WTC11 (cell line): ENCODE measurements around the gene PYGB. TPM values are rescaled to one million over a fixed set of nuclear protein-coding genes. Genes with fewer than 3 reads are reported as not detected.

Source experiments
- ATAC-seq: fragments of 200-7000 bp; cut with Tn5 transposase; 2 replicates; pipeline ENCODE4 v1.10.0; 2021; ENCODE audit warnings: mild to moderate bottlenecking, moderate library complexity
- CTCF ChIA-PET: fragments of 300-600 bp; sonication (Branson Sonifier 250); formaldehyde crosslinking; loops from one replicate; lab custom pipeline; 2021; ENCODE audit warnings: antibody characterized with exemption; lab: Charles Lee
- POLR2A ChIA-PET: fragments of 350-600 bp; sonication (Branson Sonifier 250); formaldehyde crosslinking; loops from one replicate; lab custom pipeline; 2021; ENCODE audit warnings: antibody characterized with exemption; lab: Charles Lee
- DNase-seq: peaks from one replicate; pipeline ENCODE4 v3.0.0; 2021; ENCODE audit warnings: low spot score
- H3K27ac Mint-ChIP-seq: 2 replicates; pipeline ENCODE4 v1.8.0; 2021; ENCODE audit warnings: mixed read lengths
- H3K27me3 Mint-ChIP-seq: 2 replicates; pipeline ENCODE4 v1.8.0; 2021; ENCODE audit warnings: low read depth, mild to moderate bottlenecking, moderate library complexity, mixed read lengths
- H3K36me3 Mint-ChIP-seq: 2 replicates; pipeline ENCODE4 v1.8.0; 2021; ENCODE audit warnings: mixed read lengths
- H3K4me1 Mint-ChIP-seq: 2 replicates; pipeline ENCODE4 v1.8.0; 2022; ENCODE audit warnings: mixed read lengths
- H3K4me3 Mint-ChIP-seq: 2 replicates; pipeline ENCODE4 v1.8.0; 2021; ENCODE audit warnings: mild to moderate bottlenecking, moderate library complexity, mixed read lengths
- H3K9me3 Mint-ChIP-seq: 2 replicates; pipeline ENCODE4 v1.8.0; 2021; ENCODE audit warnings: mixed read lengths
- AFF4 ChIP-seq: sonication (generic); formaldehyde crosslinking; IDR thresholded peaks from 2 replicates; pipeline ENCODE4 v1.8.1; 2023; ENCODE audit warnings: mild to moderate bottlenecking, missing genetic modification reagents, borderline replicate concordance
- CBFB ChIP-seq: sonication (generic); formaldehyde crosslinking; IDR thresholded peaks from 2 replicates; pipeline ENCODE4 v1.8.1; 2022; ENCODE audit warnings: mild to moderate bottlenecking, low read depth, missing genetic modification reagents
- CREB1 ChIP-seq: sonication (generic); formaldehyde crosslinking; IDR thresholded peaks from 2 replicates; pipeline ENCODE4 v1.8.0; 2023; ENCODE audit warnings: mild to moderate bottlenecking, missing genetic modification reagents
- ERG ChIP-seq: fragments of 250-450 bp; sonication (Bioruptor Pico); IDR thresholded peaks from 2 replicates; pipeline ENCODE4 v1.8.0; 2021; ENCODE audit warnings: mild to moderate bottlenecking
- ETV6 ChIP-seq: sonication (generic); formaldehyde crosslinking; IDR thresholded peaks from 2 replicates; pipeline ENCODE4 v1.8.1; 2022; ENCODE audit warnings: mild to moderate bottlenecking, missing genetic modification reagents
- FOXP1 ChIP-seq: sonication (generic); formaldehyde crosslinking; IDR thresholded peaks from 2 replicates; pipeline ENCODE4 v1.8.0; 2022; ENCODE audit warnings: missing genetic modification reagents, mild to moderate bottlenecking, moderate library complexity, borderline replicate concordance
- FOXP4 ChIP-seq: sonication (generic); formaldehyde crosslinking; IDR thresholded peaks from 2 replicates; pipeline ENCODE4 v1.8.0; 2022; ENCODE audit warnings: mild to moderate bottlenecking, missing genetic modification reagents
- GTF2I ChIP-seq: fragments of 250-450 bp; sonication (Bioruptor Pico); conservative IDR thresholded peaks from 2 replicates; pipeline ENCODE4 v1.4.0; 2021; ENCODE audit warnings: mild to moderate bottlenecking
- IRF1 ChIP-seq: sonication (generic); formaldehyde crosslinking; IDR thresholded peaks from 2 replicates; pipeline ENCODE4 v1.8.0; 2023; ENCODE audit warnings: missing genetic modification reagents
- JAZF1 ChIP-seq: fragments of 250-450 bp; sonication (Bioruptor Pico); IDR thresholded peaks from 2 replicates; pipeline ENCODE4 v1.9.0; 2021; ENCODE audit warnings: moderate library complexity, mild to moderate bottlenecking, inconsistent platforms
- JUN ChIP-seq: sonication (generic); formaldehyde crosslinking; IDR thresholded peaks from 2 replicates; pipeline ENCODE4 v1.8.0; 2023; ENCODE audit warnings: mild to moderate bottlenecking, missing genetic modification reagents
- MLX ChIP-seq: sonication (generic); formaldehyde crosslinking; IDR thresholded peaks from 2 replicates; pipeline ENCODE4 v1.8.1; 2023; ENCODE audit warnings: mild to moderate bottlenecking, missing genetic modification reagents, moderate library complexity
- MXD4 ChIP-seq: fragments of 250-450 bp; sonication (Bioruptor Pico); IDR thresholded peaks from 2 replicates; pipeline ENCODE4 v1.8.0; 2021; ENCODE audit warnings: mild to moderate bottlenecking, moderate library complexity, borderline replicate concordance
- NFATC4 ChIP-seq: fragments of 250-450 bp; sonication (Bioruptor Pico); IDR thresholded peaks from 2 replicates; pipeline ENCODE4 v1.9.0; 2021; ENCODE audit warnings: mild to moderate bottlenecking
- NFE2L1 ChIP-seq: sonication (generic); formaldehyde crosslinking; IDR thresholded peaks from 2 replicates; pipeline ENCODE4 v1.8.1; 2023; ENCODE audit warnings: missing genetic modification reagents
- RELA ChIP-seq: sonication (generic); formaldehyde crosslinking; IDR thresholded peaks from 2 replicates; pipeline ENCODE4 v1.8.1; 2022; ENCODE audit warnings: missing genetic modification reagents, mild to moderate bottlenecking, borderline replicate concordance
- TEAD1 ChIP-seq: sonication (generic); formaldehyde crosslinking; IDR thresholded peaks from 2 replicates; pipeline ENCODE4 v1.8.0; 2022; ENCODE audit warnings: mild to moderate bottlenecking, missing genetic modification reagents
- TEAD4 ChIP-seq: sonication (generic); formaldehyde crosslinking; IDR thresholded peaks from 2 replicates; pipeline ENCODE4 v1.8.0; 2022; ENCODE audit warnings: mild to moderate bottlenecking, missing genetic modification reagents
- USF1 ChIP-seq: sonication (generic); formaldehyde crosslinking; IDR thresholded peaks from 2 replicates; pipeline ENCODE4 v1.8.0; 2022; ENCODE audit warnings: mild to moderate bottlenecking, missing genetic modification reagents
- ZBTB43 ChIP-seq: sonication (generic); formaldehyde crosslinking; IDR thresholded peaks from 2 replicates; pipeline ENCODE4 v1.8.1; 2023; ENCODE audit warnings: mild to moderate bottlenecking, missing genetic modification reagents
- ZNF219 ChIP-seq: sonication (generic); formaldehyde crosslinking; IDR thresholded peaks from 2 replicates; pipeline ENCODE4 v1.8.0; 2023; ENCODE audit warnings: missing genetic modification reagents, mild to moderate bottlenecking, borderline replicate concordance
- ZNF671 ChIP-seq: fragments of 250-450 bp; sonication (Bioruptor Pico); IDR thresholded peaks from 2 replicates; pipeline ENCODE4 v1.8.0; 2021; ENCODE audit warnings: mild to moderate bottlenecking
- total RNA-seq: library from RNA; stranded (reverse); gene quantifications from 3 replicates; pipeline ENCODE4 v1.2.3, GENCODE V29; 2021

Gene PYGB
- total RNA-seq, 1 experiment from 2014 or later, result 48.5 TPM

- DNase-seq, result no peak
- no peak for ATAC-seq
- CTCF ChIA-PET, result no interaction called here
- TF ChIP-seq ERG (CRISPR knock-in tag) (no peak), ZNF219 (CRISPR knock-in tag) (no peak), GTF2I (CRISPR knock-in tag) (no peak), NFATC4 (CRISPR knock-in tag) (no peak), CREB1 (CRISPR knock-in tag) (no peak), ETV6 (CRISPR knock-in tag) (no peak), USF1 (CRISPR knock-in tag) (no peak), JAZF1 (CRISPR knock-in tag) (no peak), RELA (no peak), MXD4 (no peak), ZBTB43 (CRISPR knock-in tag) (no peak), ZNF671 (CRISPR knock-in tag) (no peak), CBFB (CRISPR knock-in tag) (no peak), FOXP1 (CRISPR knock-in tag) (no peak), JUN (CRISPR knock-in tag) (no peak), NFE2L1 (no peak), MLX (CRISPR knock-in tag) (no peak), TEAD1 (no peak)
- Mint-ChIP-seq H3K4me1 (no peaks in the 10 kb centered on the region), H3K36me3 (peaks cover 14% of the 10 kb centered on the region), H3K27me3 (no peaks in the 10 kb centered on the region), H3K9me3 (no peaks in the 10 kb centered on the region), H3K27ac (no peak overlapping the region), H3K4me3 (no peak overlapping the region)
- POLR2A ChIA-PET, result no interaction called here
Observed at GRCh38 chr20:25215521-25215920, 32.4 kb upstream of the PYGB start.

GRCh38 chr20:25216199-25216945 is 31.5 kb upstream of the PYGB start:
- POLR2A ChIA-PET, result no interaction called here
- Mint-ChIP-seq H3K27me3 (no peaks in the 10 kb centered on the region), H3K36me3 (peaks cover 12% of the 10 kb centered on the region), H3K27ac (no peak overlapping the region; the same call in 1 of the 2 replicates), H3K4me3 (no peak overlapping the region), H3K9me3 (no peaks in the 10 kb centered on the region), H3K4me1 (no peaks in the 10 kb centered on the region)
- ATAC-seq (no peak), DNase-seq (no peak)
- CTCF ChIA-PET, result interaction anchor here (1.2 kb wide), 1 partner anchor 31 kb away, joined by 4 read pairs; no protein-coding TSS in a partner anchor
- TF ChIP-seq JUN (CRISPR knock-in tag), result no peak
- TF ChIP-seq ZBTB43 (CRISPR knock-in tag), result no peak
- TF ChIP-seq FOXP4 (CRISPR knock-in tag), result no peak
- TF ChIP-seq AFF4 (CRISPR knock-in tag), result no peak
- TF ChIP-seq IRF1 (CRISPR knock-in tag), result no peak
- no peak for TF ChIP-seq TEAD4 (CRISPR knock-in tag)
- TF ChIP-seq NFE2L1, result no peak
- no peak for TF ChIP-seq ERG (CRISPR knock-in tag)
